HepG2 (cell line): ENCODE data around the gene CGNL1. TPM values are rescaled to one million over a fixed set of nuclear protein-coding genes. Genes with fewer than 3 reads are reported as not detected.

ENCODE experiments used
- ATAC-seq: fragments of 200-7000 bp; cut with Tn5 transposase; 3 replicates; pipeline ENCODE4 v1.9.1; 2020; ENCODE audit warnings: mild to moderate bottlenecking, moderate library complexity
- BruUV-seq: library from RNA; stranded (reverse); fragments of 400-500 nt; replicated peaks from 2 replicates; lab custom pipeline; 2021; lab: Mats Ljungman, UMichigan
- CTCF ChIA-PET: fragments of 300-600 bp; formaldehyde crosslinking; extraction: SDS; loops from one replicate; lab custom pipeline; 2021; ENCODE audit warnings: low total read pairs, inconsistent platforms, low intra/inter-chr PET ratio; lab: Yijun Ruan, JAX
- POLR2A ChIA-PET: fragments of 350-600 bp; sonication (Branson Sonifier 250); formaldehyde crosslinking; loops from one replicate; lab custom pipeline; 2020; ENCODE audit warnings: antibody characterized with exemption, inconsistent platforms; lab: Yijun Ruan, JAX
- DNase-seq: peaks from one replicate; pipeline ENCODE4 v3.0.0-alpha.2; 2015; ENCODE audit warnings: low spot score
- FAIRE-seq: peaks from 3 replicates; lab custom pipeline; 2011; peaks lifted over from hg19 to GRCh38; lab: Jason Lieb, UNC
- H2AFZ ChIP-seq: one replicate; pipeline ENCODE4 v1.6.1; 2011; ENCODE audit warnings: low read length, inconsistent platforms
- H3K27ac ChIP-seq: fragments of 300-600 bp; 3 replicates; pipeline ENCODE4 v1.8.0; 2011; ENCODE audit warnings: mixed run types, mild to moderate bottlenecking, mixed read lengths, low read length, inconsistent platforms; ENCODE audit not compliant: insufficient read depth; ENCODE audit errors: extremely low read length
- H3K27me3 ChIP-seq, 2 experiments: fragments of 200-600 bp in 1 of 2; 2 replicates in 1 of 2; 3 replicates in 1 of 2; pipeline versions ENCODE4 v1.6.0 to v1.8.0; 2011; ENCODE audit warnings: low read length in 2 of 2, mild to moderate bottlenecking in 2 of 2, moderate library complexity in 2 of 2, inconsistent platforms in 1 of 2; ENCODE audit not compliant: insufficient read depth in 2 of 2, control insufficient read depth in 1 of 2
- H3K36me3 ChIP-seq, 2 experiments: fragments of 200-600 bp in 1 of 2; replicated peaks in 1 of 2; 2 replicates in 1 of 2; 3 replicates in 1 of 2; pipeline versions ENCODE4 v1.5.1 to v1.8.0; 2011; ENCODE audit warnings: low read length in 2 of 2, inconsistent platforms in 1 of 2; ENCODE audit not compliant: insufficient read depth in 2 of 2, control insufficient read depth in 1 of 2
- H3K4me1 ChIP-seq: 2 replicates; pipeline ENCODE4 v1.5.1; 2012; ENCODE audit warnings: low read length, inconsistent platforms; ENCODE audit not compliant: insufficient read depth
- H3K4me2 ChIP-seq: 2 replicates; pipeline ENCODE4 v1.6.0; 2011; ENCODE audit warnings: low read depth, low read length, inconsistent platforms
- H3K4me3 ChIP-seq, 3 experiments: fragments of 200-600 bp in 1 of 3; sonication (generic), shearing (Covaris generic) in 1 of 3; replicated peaks in 1 of 3; 2 replicates each; pipeline ENCODE4 v1.5.1; 2011 to 2016; ENCODE audit warnings: low read length in 3 of 3, inconsistent platforms in 2 of 3, low read depth in 2 of 3, mild to moderate bottlenecking in 2 of 3, control low read depth in 1 of 3, mixed read lengths in 1 of 3; ENCODE audit not compliant: insufficient read depth in 1 of 3
- H3K79me2 ChIP-seq: one replicate; pipeline ENCODE4 v1.6.1; 2011; ENCODE audit warnings: low read length, inconsistent platforms; ENCODE audit not compliant: insufficient read depth
- H3K9ac ChIP-seq: 2 replicates; pipeline ENCODE4 v1.6.0; 2011; ENCODE audit warnings: mild to moderate bottlenecking, low read depth, low read length, inconsistent platforms; ENCODE audit not compliant: insufficient read depth
- H3K9me3 ChIP-seq: 2 replicates; pipeline ENCODE4 v1.5.1; 2012; ENCODE audit warnings: mild to moderate bottlenecking, low read length
- H4K20me1 ChIP-seq: 2 replicates; pipeline ENCODE4 v1.6.0; 2011; ENCODE audit warnings: inconsistent platforms, mild to moderate bottlenecking, low read length, moderate library complexity; ENCODE audit not compliant: insufficient read depth
- MBD4 ChIP-seq: IDR thresholded peaks from 2 replicates; pipeline ENCODE4 v1.6.1; 2012; ENCODE audit warnings: low read length, inconsistent platforms, borderline replicate concordance
- SNAPC2 ChIP-seq: sonication (generic); formaldehyde crosslinking; IDR thresholded peaks from 2 replicates; pipeline ENCODE4 v1.8.1; 2022; ENCODE audit warnings: mild to moderate bottlenecking, missing genetic modification reagents
- TP53 ChIP-seq: sonication (generic); formaldehyde crosslinking; conservative IDR thresholded peaks from 2 replicates; pipeline ENCODE4 v1.4.0; 2020; ENCODE audit warnings: missing genetic modification reagents
- ZFP90 ChIP-seq: sonication (generic); formaldehyde crosslinking; IDR thresholded peaks from 2 replicates; pipeline ENCODE4 v1.8.0; 2022; ENCODE audit warnings: missing genetic modification reagents, mild to moderate bottlenecking, inconsistent platforms, borderline replicate concordance
- WGBS: methylation state at CpG from one replicate; pipeline ENCODE4 v1.1.6; 2017; ENCODE audit warnings: low lambda C conversion rate; 5-methylcytosine and 5-hydroxymethylcytosine counted together
- in situ Hi-C: cut with HindIII; loops from 2 replicates; pipeline ENCODE4 v1.10.0; 2017; ENCODE audit warnings: low pct_unique_long_range_greater_than_20kb; ENCODE audit not compliant: extremely low pct_ligation_motif_present
- intact Hi-C: fragments of 100-400 bp; cut with micrococcal nuclease; formaldehyde crosslinking; loops from one replicate; pipeline ENCODE4 v1.10.0; 2022; ENCODE audit not compliant: unreplicated experiment
- polyA plus RNA-seq, 8 experiments: library from polyadenylated mRNA; depleted of rRNA in 3 of 8; stranded (reverse) in 7 of 8; unstranded in 1 of 8; fragments of >200 nt; fragmentation: Illumina TruSeq in 4 of 8; extraction: Trizol in 4 of 8; gene quantifications; 2 replicates each; pipeline versions ENCODE4 v1.2.1 to v1.2.3, GENCODE V29; 2011 to 2016; ENCODE audit warnings: low read depth in 4 of 8, missing spikeins in 1 of 8, mixed read lengths in 1 of 8; ENCODE audit not compliant: insufficient read depth in 1 of 8
- total RNA-seq, 5 experiments: library from RNA; depleted of rRNA; stranded (reverse); fragments of >200 nt; fragmentation: Illumina TruSeq; extraction: Trizol; gene quantifications; 2 replicates each; pipeline ENCODE4 v1.2.3, GENCODE V29; 2016; ENCODE audit warnings: low read depth in 1 of 5
- TF ChIP-seq, protein P1 (sequence below): sonication (generic); formaldehyde crosslinking; IDR thresholded peaks from 2 replicates; pipeline ENCODE4 v1.4.0; 2020; ENCODE audit warnings: missing genetic modification reagents
- TF ChIP-seq, protein P2 (sequence below): sonication (generic); formaldehyde crosslinking; IDR thresholded peaks from 2 replicates; pipeline ENCODE4 v1.5.0; 2020; ENCODE audit warnings: mild to moderate bottlenecking, missing genetic modification reagents, borderline replicate concordance
- TF ChIP-seq, protein P3 (sequence below): sonication (generic); formaldehyde crosslinking; IDR thresholded peaks from 2 replicates; pipeline ENCODE4 v1.5.1; 2020; ENCODE audit warnings: mild to moderate bottlenecking, missing genetic modification reagents

Gene CGNL1
- total and polyA plus RNA-seq, 2 of the 13 experiments (the other 11 are each of a cell fraction or from before 2014, with no cell fraction given) = 5.6 to 15.6 TPM

DNA sequence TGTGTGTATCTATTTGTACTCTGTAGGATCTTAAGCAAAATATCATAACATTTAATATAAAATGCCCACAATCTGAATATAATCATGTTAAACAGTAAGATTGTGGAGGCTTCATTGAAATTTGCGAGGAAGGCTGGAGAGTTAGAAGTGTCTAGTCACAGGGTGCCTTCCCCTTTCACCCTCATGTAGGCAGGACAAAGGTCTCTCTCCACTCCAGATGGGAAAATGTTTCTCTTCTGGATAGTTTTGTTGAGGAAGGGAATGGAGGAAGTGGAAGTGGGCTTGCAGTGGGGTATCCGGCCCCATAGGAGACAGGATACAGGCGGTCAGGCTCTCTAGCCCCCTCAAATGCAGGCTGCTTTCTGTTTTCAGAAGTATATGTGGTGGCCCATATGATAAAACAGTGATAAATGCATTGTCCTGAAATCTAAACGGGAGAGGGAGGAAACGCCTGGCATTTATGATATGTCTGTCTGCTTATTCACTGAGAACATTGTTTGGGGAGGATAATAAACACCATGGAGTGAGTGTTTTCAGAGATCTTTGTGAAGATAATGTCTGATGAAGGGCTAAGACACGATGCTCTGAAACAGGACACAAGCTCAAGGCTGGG is 202.1 kb downstream of the CGNL1 start:
- H3K36me3 ChIP-seq = no peaks in the 10 kb centered on the region
- WGBS = 34% methylated on average over 6 of the region's 6 CpGs
- peaks cover 14% of the 10 kb centered on the region for H3K9me3 ChIP-seq
- no peaks in the 10 kb centered on the region for H4K20me1 ChIP-seq
- ChIA-PET POLR2A (no interaction called here), CTCF (no interaction called here)
- no peaks in the 10 kb centered on the region for H3K79me2 ChIP-seq
- no peak overlapping the region for H3K4me3 ChIP-seq
- H3K4me2 ChIP-seq = no peak overlapping the region
- 0 out of 5 replicates have a peak, but pooled peaks cover 0 to 3% of the 10 kb centered on the region in 2 experiments for H3K27me3 ChIP-seq
- no peak overlapping the region for H2AFZ ChIP-seq
- H3K4me1 ChIP-seq = peaks cover 18% of the 10 kb centered on the region
- in situ Hi-C loops = no loop called here
- intact Hi-C loops = no loop called here
- no TSS peak for BruUV-seq
- H3K27ac ChIP-seq = no peak overlapping the region
- FAIRE-seq = no peak
- H3K9ac ChIP-seq = no peak overlapping the region
- no peak for DNase-seq
- ATAC-seq = no peak
- TF ChIP-seq SNAPC2 (CRISPR knock-in tag) (no peak), ZFP90 (CRISPR knock-in tag) (no peak), MBD4 (no peak), TP53 (CRISPR knock-in tag) (no peak)
- TF ChIP-seq, protein P1, sequence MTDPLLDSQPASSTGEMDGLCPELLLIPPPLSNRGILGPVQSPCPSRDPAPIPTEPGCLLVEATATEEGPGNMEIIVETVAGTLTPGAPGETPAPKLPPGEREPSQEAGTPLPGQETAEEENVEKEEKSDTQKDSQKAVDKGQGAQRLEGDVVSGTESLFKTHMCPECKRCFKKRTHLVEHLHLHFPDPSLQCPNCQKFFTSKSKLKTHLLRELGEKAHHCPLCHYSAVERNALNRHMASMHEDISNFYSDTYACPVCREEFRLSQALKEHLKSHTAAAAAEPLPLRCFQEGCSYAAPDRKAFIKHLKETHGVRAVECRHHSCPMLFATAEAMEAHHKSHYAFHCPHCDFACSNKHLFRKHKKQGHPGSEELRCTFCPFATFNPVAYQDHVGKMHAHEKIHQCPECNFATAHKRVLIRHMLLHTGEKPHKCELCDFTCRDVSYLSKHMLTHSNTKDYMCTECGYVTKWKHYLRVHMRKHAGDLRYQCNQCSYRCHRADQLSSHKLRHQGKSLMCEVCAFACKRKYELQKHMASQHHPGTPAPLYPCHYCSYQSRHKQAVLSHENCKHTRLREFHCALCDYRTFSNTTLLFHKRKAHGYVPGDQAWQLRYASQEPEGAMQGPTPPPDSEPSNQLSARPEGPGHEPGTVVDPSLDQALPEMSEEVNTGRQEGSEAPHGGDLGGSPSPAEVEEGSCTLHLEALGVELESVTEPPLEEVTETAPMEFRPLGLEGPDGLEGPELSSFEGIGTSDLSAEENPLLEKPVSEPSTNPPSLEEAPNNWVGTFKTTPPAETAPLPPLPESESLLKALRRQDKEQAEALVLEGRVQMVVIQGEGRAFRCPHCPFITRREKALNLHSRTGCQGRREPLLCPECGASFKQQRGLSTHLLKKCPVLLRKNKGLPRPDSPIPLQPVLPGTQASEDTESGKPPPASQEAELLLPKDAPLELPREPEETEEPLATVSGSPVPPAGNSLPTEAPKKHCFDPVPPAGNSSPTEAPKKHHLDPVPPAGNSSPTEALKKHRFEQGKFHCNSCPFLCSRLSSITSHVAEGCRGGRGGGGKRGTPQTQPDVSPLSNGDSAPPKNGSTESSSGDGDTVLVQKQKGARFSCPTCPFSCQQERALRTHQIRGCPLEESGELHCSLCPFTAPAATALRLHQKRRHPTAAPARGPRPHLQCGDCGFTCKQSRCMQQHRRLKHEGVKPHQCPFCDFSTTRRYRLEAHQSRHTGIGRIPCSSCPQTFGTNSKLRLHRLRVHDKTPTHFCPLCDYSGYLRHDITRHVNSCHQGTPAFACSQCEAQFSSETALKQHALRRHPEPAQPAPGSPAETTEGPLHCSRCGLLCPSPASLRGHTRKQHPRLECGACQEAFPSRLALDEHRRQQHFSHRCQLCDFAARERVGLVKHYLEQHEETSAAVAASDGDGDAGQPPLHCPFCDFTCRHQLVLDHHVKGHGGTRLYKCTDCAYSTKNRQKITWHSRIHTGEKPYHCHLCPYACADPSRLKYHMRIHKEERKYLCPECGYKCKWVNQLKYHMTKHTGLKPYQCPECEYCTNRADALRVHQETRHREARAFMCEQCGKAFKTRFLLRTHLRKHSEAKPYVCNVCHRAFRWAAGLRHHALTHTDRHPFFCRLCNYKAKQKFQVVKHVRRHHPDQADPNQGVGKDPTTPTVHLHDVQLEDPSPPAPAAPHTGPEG = no peak
- TF ChIP-seq, protein P2, sequence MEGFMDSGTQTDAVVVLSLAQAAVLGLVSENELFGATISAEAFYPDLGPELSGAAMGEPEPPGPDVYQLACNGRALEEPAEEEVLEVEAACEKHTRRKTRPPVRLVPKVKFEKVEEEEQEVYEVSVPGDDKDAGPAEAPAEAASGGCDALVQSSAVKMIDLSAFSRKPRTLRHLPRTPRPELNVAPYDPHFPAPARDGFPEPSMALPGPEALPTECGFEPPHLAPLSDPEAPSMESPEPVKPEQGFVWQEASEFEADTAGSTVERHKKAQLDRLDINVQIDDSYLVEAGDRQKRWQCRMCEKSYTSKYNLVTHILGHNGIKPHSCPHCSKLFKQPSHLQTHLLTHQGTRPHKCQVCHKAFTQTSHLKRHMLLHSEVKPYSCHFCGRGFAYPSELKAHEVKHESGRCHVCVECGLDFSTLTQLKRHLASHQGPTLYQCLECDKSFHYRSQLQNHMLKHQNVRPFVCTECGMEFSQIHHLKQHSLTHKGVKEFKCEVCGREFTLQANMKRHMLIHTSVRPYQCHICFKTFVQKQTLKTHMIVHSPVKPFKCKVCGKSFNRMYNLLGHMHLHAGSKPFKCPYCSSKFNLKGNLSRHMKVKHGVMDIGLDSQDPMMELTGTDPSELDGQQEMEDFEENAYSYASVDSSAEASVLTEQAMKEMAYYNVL = no peak
- TF ChIP-seq, protein P3, sequence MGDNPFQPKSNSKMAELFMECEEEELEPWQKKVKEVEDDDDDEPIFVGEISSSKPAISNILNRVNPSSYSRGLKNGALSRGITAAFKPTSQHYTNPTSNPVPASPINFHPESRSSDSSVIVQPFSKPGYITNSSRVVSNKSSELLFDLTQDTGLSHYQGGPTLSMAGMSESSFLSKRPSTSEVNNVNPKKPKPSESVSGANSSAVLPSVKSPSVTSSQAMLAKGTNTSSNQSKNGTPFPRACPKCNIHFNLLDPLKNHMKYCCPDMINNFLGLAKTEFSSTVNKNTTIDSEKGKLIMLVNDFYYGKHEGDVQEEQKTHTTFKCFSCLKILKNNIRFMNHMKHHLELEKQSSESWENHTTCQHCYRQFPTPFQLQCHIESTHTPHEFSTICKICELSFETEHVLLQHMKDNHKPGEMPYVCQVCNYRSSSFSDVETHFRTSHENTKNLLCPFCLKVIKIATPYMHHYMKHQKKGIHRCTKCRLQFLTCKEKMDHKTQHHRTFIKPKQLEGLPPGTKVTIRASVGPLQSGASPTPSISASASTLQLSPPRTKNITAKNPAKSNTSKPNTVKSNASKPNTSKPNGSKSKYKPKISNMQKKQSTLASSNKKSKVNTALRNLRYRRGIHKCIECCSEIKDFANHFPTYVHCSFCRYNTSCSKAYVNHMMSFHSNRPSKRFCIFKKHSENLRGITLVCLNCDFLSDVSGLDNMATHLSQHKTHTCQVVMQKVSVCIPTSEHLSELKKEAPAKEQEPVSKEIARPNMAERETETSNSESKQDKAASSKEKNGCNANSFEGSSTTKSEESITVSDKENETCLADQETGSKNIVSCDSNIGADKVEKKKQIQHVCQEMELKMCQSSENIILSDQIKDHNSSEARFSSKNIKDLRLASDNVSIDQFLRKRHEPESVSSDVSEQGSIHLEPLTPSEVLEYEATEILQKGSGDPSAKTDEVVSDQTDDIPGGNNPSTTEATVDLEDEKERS = no peak
- TF ChIP-seq, all 625 proteins: peak for 0
